ENCODE measurements around the gene DMD. TPM values are rescaled to one million over a fixed set of nuclear protein-coding genes. Genes with fewer than 3 reads are reported as not detected.

The DMD gene
- total and polyA plus RNA-seq, 2 donors (not counting 1 experiment from before 2014, with no cell fraction given) = 5.1 to 7.2 TPM

DNA sequence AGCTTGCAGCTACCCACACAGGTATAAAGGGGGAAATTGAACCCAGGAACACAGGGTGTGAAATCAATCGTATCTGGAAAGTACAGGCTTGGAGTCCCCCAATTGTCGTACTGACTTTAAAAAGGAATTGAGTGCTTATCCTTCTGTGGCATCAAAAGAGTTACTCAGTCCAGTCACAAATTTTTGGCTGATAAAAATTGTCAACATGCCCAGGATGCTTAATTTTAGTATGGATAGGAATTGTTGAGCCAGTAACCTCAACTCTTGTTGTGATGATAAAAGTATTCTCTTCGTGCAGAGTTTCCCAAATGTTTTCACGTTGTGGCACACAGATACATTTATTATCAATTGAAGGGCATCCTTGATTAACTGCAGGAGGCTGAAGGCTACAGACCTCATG lies 2096.0 kb downstream of the DMD start:
- H3K79me2 ChIP-seq (ENCODE audit: control insufficient read depth, insufficient read depth, low read length) = no peaks in the 10 kb centered on the region
- no peak for DNase-seq (ENCODE audit: low read depth in 2 of 2)
- no peak overlapping the region for H2AFZ ChIP-seq (ENCODE audit: low read length)
- H3K4me1 ChIP-seq (ENCODE audit: control insufficient read depth, extremely low read depth, insufficient read depth, low read length) = no peaks in the 10 kb centered on the region
- no peaks in the 10 kb centered on the region for H3K36me3 ChIP-seq (ENCODE audit: control insufficient read depth, insufficient read depth, low read length)
- H3K4me2 ChIP-seq (ENCODE audit: extremely low read depth, insufficient read depth, low read length) = no peak overlapping the region
- TF ChIP-seq, protein P1, sequence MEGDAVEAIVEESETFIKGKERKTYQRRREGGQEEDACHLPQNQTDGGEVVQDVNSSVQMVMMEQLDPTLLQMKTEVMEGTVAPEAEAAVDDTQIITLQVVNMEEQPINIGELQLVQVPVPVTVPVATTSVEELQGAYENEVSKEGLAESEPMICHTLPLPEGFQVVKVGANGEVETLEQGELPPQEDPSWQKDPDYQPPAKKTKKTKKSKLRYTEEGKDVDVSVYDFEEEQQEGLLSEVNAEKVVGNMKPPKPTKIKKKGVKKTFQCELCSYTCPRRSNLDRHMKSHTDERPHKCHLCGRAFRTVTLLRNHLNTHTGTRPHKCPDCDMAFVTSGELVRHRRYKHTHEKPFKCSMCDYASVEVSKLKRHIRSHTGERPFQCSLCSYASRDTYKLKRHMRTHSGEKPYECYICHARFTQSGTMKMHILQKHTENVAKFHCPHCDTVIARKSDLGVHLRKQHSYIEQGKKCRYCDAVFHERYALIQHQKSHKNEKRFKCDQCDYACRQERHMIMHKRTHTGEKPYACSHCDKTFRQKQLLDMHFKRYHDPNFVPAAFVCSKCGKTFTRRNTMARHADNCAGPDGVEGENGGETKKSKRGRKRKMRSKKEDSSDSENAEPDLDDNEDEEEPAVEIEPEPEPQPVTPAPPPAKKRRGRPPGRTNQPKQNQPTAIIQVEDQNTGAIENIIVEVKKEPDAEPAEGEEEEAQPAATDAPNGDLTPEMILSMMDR (conservative IDR thresholded peaks at IDR 0.05 in 1 of 2, IDR thresholded peaks at IDR 0.05 in 1 of 2; ENCODE audit: low read depth in 1 of 2, low read length in 2 of 2) = no peak
- no peak for TF ChIP-seq EZH2 (IDR thresholded peaks at IDR 0.05; ENCODE audit: low read length, missing control alignments)
- H3K9ac ChIP-seq (ENCODE audit: insufficient read depth, low read length) = no peak overlapping the region
- no peak overlapping the region for H3K27ac ChIP-seq (ENCODE audit: insufficient read depth, low read length)
- H3K9me3 ChIP-seq (ENCODE audit: control insufficient read depth, insufficient read depth, low read depth, low read length) = no peaks in the 10 kb centered on the region
- no peak overlapping the region for H3K4me3 ChIP-seq (replicated peaks in 1 of 4; ENCODE audit: control extremely low read depth in 1 of 4, insufficient read depth in 1 of 4, low read depth in 3 of 4, low read length in 4 of 4)
- H3K27me3 ChIP-seq (ENCODE audit: control insufficient read depth, insufficient read depth, low read length) = no peaks in the 10 kb centered on the region
- no peaks in the 10 kb centered on the region for H4K20me1 ChIP-seq (ENCODE audit: control insufficient read depth, extremely low read depth, insufficient read depth, low read length)

DNA sequence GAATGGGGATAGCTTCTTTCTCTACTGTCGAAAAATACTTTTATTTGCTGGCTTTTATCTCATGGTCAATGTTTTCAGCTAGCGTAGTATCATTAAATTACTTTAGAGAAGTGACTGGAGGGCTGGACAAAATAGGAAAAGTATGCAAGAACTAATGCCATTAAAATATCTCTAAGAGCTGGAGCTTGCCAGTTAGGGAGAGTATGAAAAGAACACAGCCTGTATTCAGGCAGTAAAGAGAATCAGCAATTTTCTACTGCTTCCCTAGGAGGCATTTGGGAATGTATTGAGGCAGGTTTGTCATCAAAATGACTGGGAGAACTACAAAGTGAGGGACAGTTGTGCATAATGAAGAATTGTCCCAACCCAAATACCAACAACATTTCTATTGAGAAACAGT lies 2096.5 kb downstream of the DMD start:
- Histone ChIP-seq H3K36me3 (ENCODE audit: control insufficient read depth, insufficient read depth, low read length) (no peaks in the 10 kb centered on the region), H3K9me3 (ENCODE audit: control insufficient read depth, insufficient read depth, low read depth, low read length) (no peaks in the 10 kb centered on the region), H4K20me1 (ENCODE audit: control insufficient read depth, extremely low read depth, insufficient read depth, low read length) (no peaks in the 10 kb centered on the region), H3K9ac (ENCODE audit: insufficient read depth, low read length) (no peak overlapping the region), H3K79me2 (ENCODE audit: control insufficient read depth, insufficient read depth, low read length) (no peaks in the 10 kb centered on the region), H3K4me1 (ENCODE audit: control insufficient read depth, extremely low read depth, insufficient read depth, low read length) (no peaks in the 10 kb centered on the region), H3K27ac (ENCODE audit: insufficient read depth, low read length) (no peak overlapping the region), H3K4me3 (replicated peaks in 1 of 4; ENCODE audit: control extremely low read depth in 1 of 4, insufficient read depth in 1 of 4, low read depth in 3 of 4, low read length in 4 of 4) (no peak overlapping the region), H3K27me3 (ENCODE audit: control insufficient read depth, insufficient read depth, low read length) (no peaks in the 10 kb centered on the region), H3K4me2 (ENCODE audit: extremely low read depth, insufficient read depth, low read length) (no peak overlapping the region), H2AFZ (ENCODE audit: low read length) (no peak overlapping the region)
- TF ChIP-seq, protein P1 (conservative IDR thresholded peaks at IDR 0.05 in 1 of 2, IDR thresholded peaks at IDR 0.05 in 1 of 2; ENCODE audit: low read depth in 1 of 2, low read length in 2 of 2) = no peak
- TF ChIP-seq EZH2 (IDR thresholded peaks at IDR 0.05; ENCODE audit: low read length, missing control alignments) = no peak
- DNase-seq (ENCODE audit: low read depth in 2 of 2) = no peak

DNA sequence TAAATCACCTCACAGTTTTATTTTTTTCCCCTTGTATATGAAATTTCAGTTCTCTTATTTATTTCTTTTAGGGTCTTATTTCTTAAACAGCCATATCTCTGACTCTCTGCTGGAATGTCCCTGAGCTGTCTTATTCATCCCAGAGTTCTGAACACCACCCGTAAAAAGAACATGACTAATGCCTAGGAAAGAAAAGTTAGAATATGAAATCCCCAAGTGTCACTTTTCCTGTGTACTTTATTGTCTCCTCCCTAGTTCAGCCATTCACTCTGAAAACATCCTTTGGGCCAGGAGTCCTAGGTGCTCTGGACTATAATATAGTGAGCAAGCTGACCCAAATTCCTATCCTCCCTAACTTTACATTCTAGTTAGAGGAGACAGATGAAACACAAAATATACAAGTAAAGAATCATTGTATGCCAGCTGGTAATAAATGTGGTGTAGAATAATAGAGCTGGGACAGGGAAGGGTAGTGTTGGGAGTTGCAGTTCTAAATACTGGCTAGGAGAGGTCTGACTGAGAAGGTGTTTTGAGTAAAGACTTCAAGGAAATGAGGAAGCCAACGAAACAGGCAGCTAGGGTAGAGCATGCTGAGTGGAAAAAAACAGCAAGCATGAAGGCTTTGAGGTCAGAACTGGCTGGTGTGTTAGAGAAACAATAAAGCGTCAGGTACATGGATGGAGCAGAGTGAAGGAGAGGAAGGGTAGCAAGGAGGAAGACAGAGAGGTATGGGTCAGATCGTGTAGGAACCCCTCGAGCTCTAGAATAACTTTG lies 2098.9 kb downstream of the DMD start:
- no peak for DNase-seq (ENCODE audit: low read depth in 2 of 2)
- Histone ChIP-seq H3K27me3 (ENCODE audit: control insufficient read depth, insufficient read depth, low read length) (no peaks in the 10 kb centered on the region), H3K27ac (ENCODE audit: insufficient read depth, low read length) (no peak overlapping the region), H3K9ac (ENCODE audit: insufficient read depth, low read length) (no peak overlapping the region), H2AFZ (ENCODE audit: low read length) (no peak overlapping the region), H3K4me3 (replicated peaks in 1 of 4; ENCODE audit: control extremely low read depth in 1 of 4, insufficient read depth in 1 of 4, low read depth in 3 of 4, low read length in 4 of 4) (no peak overlapping the region), H3K9me3 (ENCODE audit: control insufficient read depth, insufficient read depth, low read depth, low read length) (no peaks in the 10 kb centered on the region), H4K20me1 (ENCODE audit: control insufficient read depth, extremely low read depth, insufficient read depth, low read length) (no peaks in the 10 kb centered on the region), H3K4me1 (ENCODE audit: control insufficient read depth, extremely low read depth, insufficient read depth, low read length) (no peaks in the 10 kb centered on the region), H3K79me2 (ENCODE audit: control insufficient read depth, insufficient read depth, low read length) (no peaks in the 10 kb centered on the region), H3K4me2 (ENCODE audit: extremely low read depth, insufficient read depth, low read length) (no peak overlapping the region), H3K36me3 (ENCODE audit: control insufficient read depth, insufficient read depth, low read length) (no peaks in the 10 kb centered on the region)
- no peak for TF ChIP-seq EZH2 (IDR thresholded peaks at IDR 0.05; ENCODE audit: low read length, missing control alignments)
- TF ChIP-seq, protein P1 (conservative IDR thresholded peaks at IDR 0.05 in 1 of 2, IDR thresholded peaks at IDR 0.05 in 1 of 2; ENCODE audit: low read depth in 1 of 2, low read length in 2 of 2) = no peak
